Heart right ventricle (tissue), 16 donors: ENCODE results near the gene CACNA1C. TPM values are rescaled to one million over a fixed set of nuclear protein-coding genes. Genes with fewer than 3 reads are reported as not detected.

Source experiments
- ATAC-seq, 8 donors: fragments of 200-7000 bp; cut with Tn5 transposase; one replicate each; pipeline ENCODE4 v1.9.1; 2020; ENCODE audit warnings: mild to moderate bottlenecking in 8 of 8, moderate library complexity in 8 of 8, moderate number of reproducible peaks in 1 of 8
- DNase-seq, 2 donors: peaks; one replicate each; pipeline ENCODE4 v3.0.0-alpha.2; 2020
- H3K27ac ChIP-seq, 10 donors: fragments of 200-600 bp; sonication (generic) in 2 of 10; one replicate each; pipeline versions ENCODE4 v1.5.0 to v1.8.0; 2020 to 2022; ENCODE audit warnings: mild to moderate bottlenecking in 3 of 10
- H3K27me3 ChIP-seq, 7 donors: fragments of 200-600 bp; one replicate each; pipeline ENCODE4 v1.8.0; 2021 to 2022; ENCODE audit warnings: mild to moderate bottlenecking in 2 of 7
- H3K36me3 ChIP-seq, 9 donors: fragments of 200-600 bp; sonication (generic) in 1 of 9; one replicate each; pipeline versions ENCODE4 v1.5.0 to v1.8.0; 2020 to 2022; ENCODE audit warnings: mild to moderate bottlenecking in 2 of 9
- H3K4me1 ChIP-seq, 9 donors: fragments of 200-600 bp; sonication (generic) in 1 of 9; one replicate each; pipeline versions ENCODE4 v1.5.0 to v1.8.0; 2020 to 2022; ENCODE audit warnings: mild to moderate bottlenecking in 4 of 9
- H3K4me3 ChIP-seq, 10 donors: fragments of 200-600 bp; sonication (generic) in 2 of 10; one replicate each; pipeline versions ENCODE4 v1.5.0 to v1.8.0; 2020 to 2022; ENCODE audit warnings: mild to moderate bottlenecking in 7 of 10, moderate library complexity in 2 of 10
- H3K9me3 ChIP-seq, 11 donors: fragments of 200-600 bp in 10 of 11; sonication (generic) in 2 of 11; one replicate each; pipeline versions ENCODE4 v1.5.0 to v1.8.0; 2013 to 2022; ENCODE audit warnings: mild to moderate bottlenecking in 2 of 11, control low read depth in 1 of 11, moderate library complexity in 1 of 11
- CTCF ChIP-seq, 9 donors: fragments of 200-600 bp; sonication (generic) in 2 of 9; IDR thresholded peaks; one replicate each; pipeline versions ENCODE4 v1.5.0 to v1.8.0; 2021 to 2022; ENCODE audit warnings: antibody characterized with exemption in 9 of 9, mild to moderate bottlenecking in 5 of 9, moderate library complexity in 1 of 9
- WGBS, 2 donors: extraction: QIAGEN DNeasy Blood & Tissue Kit; methylation state at CpG; one replicate each; pipeline ENCODE4 v1.1.7; 2013; ENCODE audit warnings: inconsistent platforms in 1 of 2; 5-methylcytosine and 5-hydroxymethylcytosine counted together
- intact Hi-C, 10 donors: fragments of 100-400 bp; cut with DNase I; formaldehyde crosslinking; loops; one replicate each; pipeline versions ENCODE4 v1.11.1 to v1.14.2; 2022
- polyA plus RNA-seq, 2 donors: library from polyadenylated mRNA; stranded (reverse); fragments of 200-250 nt; gene quantifications; one replicate each; pipeline ENCODE4 v1.2.3, GENCODE V29; 2013
- total RNA-seq, 10 donors: library from RNA; stranded (reverse); fragmentation: NEBNext Ultra II Directional in 3 of 10; extraction: Animal tissue kit (Norgen Biotek cat#: 25700) in 3 of 10; gene quantifications; one replicate each; pipeline versions ENCODE4 v1.2.1 to v1.2.4, GENCODE V29; 2021 to 2023
- donor health status: Arrhythmogenic right ventricular cardiomyopathy.
- donor health status: ischemic (EF 13 %, LVEDD 7.1; RV severe dilation, severe dysfunction).
- donor health status: healthy with polysubstance abuse.
- donor health status: DM: no; HTN: yes; CAD: no.
- donor health status: DM: no; HTN: no; CAD: no.
- donor health status: ischemic (EF 25% LVEDD 6.9; RV normal size, moderate dysfunction).
- donor health status: ischemic (EF 25% LVEDD 5.7; RV mildly dilated, moderate dysfunction).
- donor health status: healthy.
- donor health status: DM: yes; HTN: yes; CAD: no.
- donor health status: Ischemic cardiomyopathy.
- donor health status: ischemic (EF 35%, LVEDD 5.7; RV mildly dilated, moderate dysfunction).
- donor health status: nonischemic (EF 11% LVEDD 7.7; RV severe dilation, severe dysfunction).
- donor health status: DM: yes; HTN: yes; CAD: no.
- donor health status: PGD.
- donor health status: ischemic (EF 29% LVEDD 5.4; RV normal size, mild dysfunction).
- donor health status: nonischemic (EF 23%, LVEDD 6.1; RV moderate dilation, normal function).

The CACNA1C gene
- total and polyA plus RNA-seq, 12 donors: 19.1 to 222 (median 183) TPM

- WGBS, 2 donors: 56 to 57% methylated on average over 11 of the region's 11 CpGs
- Histone ChIP-seq H3K9me3 (no peaks in the 10 kb centered on the region), H3K4me3 (no peak overlapping the region), H3K27ac (peak overlapping the region in 2 of 10 donors; percentile 4 to 36), H3K36me3 (peaks cover 0 to 6% (median 0%) of the 10 kb centered on the region in 9 donors), H3K4me1 (peaks cover 0 to 69% (median 32%) of the 10 kb centered on the region in 9 donors), H3K27me3 (no peaks in the 10 kb centered on the region)
- peak; percentile 70 to 92 (median 82) for ATAC-seq
- peak in 1 of 9 donors; percentile 11 for TF ChIP-seq CTCF (IDR thresholded peaks at IDR 0.05)
- intact Hi-C loops: loop anchor here in 1 of 10 donors (5.0 kb wide), 1 partner anchor 257 kb away; no protein-coding TSS in a partner anchor
- DNase-seq: peak; percentile 46 to 67
Observed at GRCh38 chr12:2439332-2440100, 386.7 kb downstream of the CACNA1C start.

- DNase-seq (no peak), ATAC-seq (peak in 1 of 8 donors; percentile 25)
- no peaks in the 10 kb centered on the region for H3K27me3 ChIP-seq
- intact Hi-C loops: no loop called here
- no peak overlapping the region for H3K27ac ChIP-seq
- peaks cover 0 to 45% (median 12%) of the 10 kb centered on the region in 9 donors for H3K4me1 ChIP-seq
- TF ChIP-seq CTCF (IDR thresholded peaks at IDR 0.05): no peak
- whole genome bisulfite sequencing, 2 donors: 63 to 71% methylated on average over 7 of the region's 7 CpGs
- no peaks in the 10 kb centered on the region for H3K9me3 ChIP-seq
- peaks cover 0 to 11% (median 0%) of the 10 kb centered on the region in 9 donors for H3K36me3 ChIP-seq
- no peak overlapping the region for H3K4me3 ChIP-seq
Observed at GRCh38 chr12:2443776-2444175, 391.0 kb downstream of the CACNA1C start.

GRCh38 chr12:2445968-2446367 lies 393.2 kb downstream of the CACNA1C start:
- no peak for DNase-seq
- no peak overlapping the region for H3K27ac ChIP-seq
- no peaks in the 10 kb centered on the region for H3K9me3 ChIP-seq
- ATAC-seq: no peak
- no peak for TF ChIP-seq CTCF (IDR thresholded peaks at IDR 0.05)
- intact Hi-C loops: no loop called here
- H3K27me3 ChIP-seq: no peaks in the 10 kb centered on the region
- peaks cover 0 to 54% (median 8%) of the 10 kb centered on the region in 9 donors for H3K4me1 ChIP-seq
- H3K4me3 ChIP-seq: no peak overlapping the region
- H3K36me3 ChIP-seq: peaks cover 0 to 24% (median 0%) of the 10 kb centered on the region in 9 donors
- 88 to 92% methylated on average over 1 of the region's 1 CpG for WGBS, 2 donors

- H3K4me3 ChIP-seq: no peak overlapping the region
- WGBS, 2 donors: 88 to 91% methylated on average over 10 of the region's 10 CpGs
- no peaks in the 10 kb centered on the region for H3K27me3 ChIP-seq
- H3K27ac ChIP-seq: no peak overlapping the region
- intact Hi-C loops: no loop called here
- no peak for TF ChIP-seq CTCF (IDR thresholded peaks at IDR 0.05)
- ATAC-seq (no peak), DNase-seq (no peak)
- peaks cover 0 to 30% (median 0%) of the 10 kb centered on the region in 9 donors for H3K36me3 ChIP-seq
- peaks cover 0 to 58% (median 8%) of the 10 kb centered on the region in 9 donors for H3K4me1 ChIP-seq
- no peaks in the 10 kb centered on the region for H3K9me3 ChIP-seq
Observed at GRCh38 chr12:2447861-2448260, 395.1 kb downstream of the CACNA1C start.
